GM19240 (cell line): ENCODE measurements around the gene PLPP4.

ENCODE experiments used
- DNase-seq: peaks from one replicate; pipeline ENCODE4 v3.0.0; 2011; ENCODE audit warnings: low spot score; ENCODE audit not compliant: insufficient read length

Gene PLPP4

GRCh38 chr10:120456626-120457430 is at the start of gene PLPP4:
PLPP4 (plus strand) TSS chr10:120457227; CDS start chr10:120457306, 79 bp downstream.
- DNase-seq = no peak

DNA sequence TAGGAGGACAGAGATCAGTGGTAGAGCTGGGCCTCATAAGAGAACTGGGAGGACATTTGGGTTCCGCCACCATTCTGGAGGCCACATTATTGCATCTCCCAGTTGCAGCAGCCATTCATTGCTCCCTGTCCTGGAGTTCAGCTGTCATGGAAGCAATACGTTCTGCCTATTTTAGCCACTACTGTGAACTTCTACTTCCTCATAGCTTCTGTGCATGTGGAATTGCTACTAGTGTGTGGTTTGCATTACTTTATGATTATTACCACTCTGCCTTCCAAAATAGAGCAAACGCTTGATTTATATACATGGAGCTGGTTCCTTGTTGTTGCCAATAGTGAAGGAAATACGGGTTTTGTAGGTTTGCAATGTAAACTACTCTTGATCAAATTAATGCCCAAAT is 47.2 kb upstream of the PLPP4 start:
- DNase-seq = no peak

- no peak for DNase-seq
Observed at GRCh38 chr10:120414946-120415345, 42.1 kb upstream of the PLPP4 start.

GRCh38 chr10:120415709-120416330 is 41.2 kb upstream of the PLPP4 start:
- no peak for DNase-seq

- no peak for DNase-seq
Observed at GRCh38 chr10:120420421-120420820, 36.6 kb upstream of the PLPP4 start.

DNA sequence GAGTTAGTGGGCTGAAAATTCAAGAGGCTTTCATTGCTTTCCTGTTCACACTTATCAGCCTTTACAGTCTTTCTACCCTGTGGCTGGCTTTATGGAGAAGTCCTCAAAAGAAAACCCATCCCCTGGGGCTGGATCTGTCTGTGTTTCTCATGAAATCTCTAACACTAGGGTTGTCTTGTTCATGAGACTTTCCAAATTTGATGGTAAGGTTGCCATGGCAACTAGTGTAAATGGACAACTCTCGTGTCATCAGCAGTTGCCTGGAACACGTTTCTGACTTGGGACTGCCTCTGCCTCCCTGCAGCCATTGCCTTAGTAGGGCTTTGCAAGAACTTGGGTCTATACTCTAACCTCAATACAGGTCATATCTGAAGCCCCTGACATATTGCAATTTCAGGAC is 35.8 kb upstream of the PLPP4 start:
- no peak for DNase-seq

- DNase-seq = no peak
Observed at GRCh38 chr10:120422457-120422856, 34.6 kb upstream of the PLPP4 start.

DNA sequence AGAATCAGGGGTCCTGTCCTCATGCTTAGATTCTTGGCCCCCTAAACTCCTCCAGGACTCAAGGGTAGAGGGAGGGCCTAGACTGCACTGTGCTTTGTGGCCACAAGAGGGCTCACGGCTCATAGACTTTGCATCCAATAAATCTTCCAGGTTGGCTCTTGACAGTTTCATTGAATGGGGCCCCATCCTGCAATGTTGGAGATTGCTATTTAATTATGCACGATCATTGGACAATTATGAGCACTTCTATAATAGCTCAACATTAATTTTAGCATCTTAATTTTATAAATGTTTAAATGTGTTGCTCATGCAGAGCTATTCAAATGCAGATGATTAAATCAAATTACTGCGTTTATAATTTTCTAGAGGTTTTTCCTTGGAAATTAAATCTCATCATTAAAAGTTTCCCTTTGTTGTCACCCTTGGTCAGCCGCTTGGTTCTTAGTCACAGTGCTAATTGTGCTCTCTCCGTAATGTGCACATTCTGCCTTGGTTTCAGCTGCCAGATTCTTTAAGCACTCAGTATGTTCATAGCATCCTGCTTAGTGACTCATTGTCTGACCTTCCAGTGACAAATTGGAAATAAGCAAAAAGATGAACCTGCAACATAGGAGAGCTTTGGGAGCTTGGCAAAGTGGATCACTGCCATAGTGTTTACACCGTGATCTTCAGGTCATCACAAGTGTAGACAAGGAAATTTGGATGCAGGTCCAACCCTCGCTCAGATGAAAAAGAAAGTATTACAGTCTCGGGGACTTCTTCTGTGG is 33.4 kb upstream of the PLPP4 start:
- DNase-seq = peak; percentile 24

GRCh38 chr10:120424198-120424464 is 32.9 kb upstream of the PLPP4 start:
- no peak for DNase-seq

GRCh38 chr10:120426306-120426705 is 30.7 kb upstream of the PLPP4 start:
- DNase-seq = no peak

DNA sequence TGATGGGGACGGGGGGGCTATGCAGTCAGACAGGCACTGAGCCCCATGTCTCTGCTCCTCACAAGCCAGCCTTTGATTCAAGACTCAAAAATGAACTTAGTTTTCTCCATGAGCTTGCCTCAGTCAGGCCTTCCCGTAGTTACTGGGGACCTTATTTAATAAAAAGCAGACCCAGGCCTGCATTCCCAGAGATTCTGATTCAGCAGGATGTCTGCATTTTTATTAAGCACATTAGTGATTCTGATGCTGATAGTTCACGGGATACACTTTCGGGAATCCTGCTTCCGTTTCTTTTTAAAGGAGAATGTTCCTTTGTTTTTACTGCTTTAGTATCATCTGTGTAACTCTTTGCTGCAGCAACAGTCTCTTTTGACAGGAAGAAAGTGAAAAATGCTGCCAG is 28.3 kb upstream of the PLPP4 start:
- no peak for DNase-seq

DNA sequence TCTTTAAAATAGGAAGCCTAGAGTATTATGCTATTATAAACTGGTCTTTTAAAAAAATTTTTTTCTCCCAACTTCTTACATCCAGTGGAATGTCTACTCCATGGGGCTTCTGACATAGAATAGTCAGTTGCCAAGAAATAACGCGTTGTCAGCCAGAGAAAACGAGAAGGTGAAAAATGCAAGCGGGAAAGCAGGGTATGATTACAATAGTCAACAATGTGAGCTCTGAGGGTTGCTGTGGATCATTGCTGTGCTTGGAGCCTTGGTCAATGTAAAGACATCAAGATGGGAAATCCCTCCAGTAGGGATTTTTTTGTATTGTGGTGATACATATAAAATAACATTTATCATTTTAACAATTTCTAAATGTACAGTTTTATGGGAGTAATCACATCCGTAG is 27.6 kb upstream of the PLPP4 start:
- DNase-seq = no peak

GRCh38 chr10:120431251-120431651 is 25.8 kb upstream of the PLPP4 start:
- no peak for DNase-seq

DNA sequence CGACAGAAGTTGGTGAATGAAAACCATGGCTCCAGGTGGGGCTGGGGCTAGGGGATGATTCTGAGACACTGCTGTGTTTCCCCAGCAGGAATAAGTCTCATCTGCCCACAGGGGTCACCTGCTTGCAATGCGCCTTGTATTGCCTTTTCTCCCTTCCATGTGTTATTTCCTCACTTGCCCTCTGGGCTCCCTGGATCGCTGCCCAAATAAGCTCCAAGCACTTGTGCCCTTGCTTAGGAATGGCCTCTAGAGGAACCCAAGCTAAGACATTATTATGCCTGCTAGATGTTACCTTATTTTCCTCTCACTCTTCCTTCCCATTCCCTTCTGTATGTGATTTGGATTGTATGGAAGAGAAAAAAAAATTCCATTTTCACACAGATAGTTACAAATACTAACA is 24.8 kb upstream of the PLPP4 start:
- DNase-seq = no peak

DNA sequence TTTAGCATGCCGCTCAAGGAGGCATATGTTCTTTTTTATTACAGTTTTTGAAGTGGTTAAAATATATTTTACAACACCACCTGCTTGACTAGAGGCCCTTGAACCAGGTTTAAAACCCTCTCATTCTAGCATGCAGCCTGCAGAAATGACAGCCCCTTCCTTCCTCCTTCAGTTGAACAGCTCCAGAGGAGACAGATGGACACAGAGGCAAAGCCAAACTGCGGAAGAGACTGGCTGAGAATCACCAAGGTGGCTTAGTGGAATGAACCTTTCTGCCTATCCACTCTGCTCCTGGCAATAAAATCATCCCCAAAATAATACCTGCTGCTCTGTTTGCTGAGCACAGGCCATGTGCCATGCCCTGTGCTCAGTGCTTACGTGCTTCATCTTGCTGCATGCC is 23.9 kb upstream of the PLPP4 start:
- no peak for DNase-seq

GRCh38 chr10:120436439-120437112 is 20.5 kb upstream of the PLPP4 start:
- no peak for DNase-seq

GRCh38 chr10:120437541-120437940 is 19.5 kb upstream of the PLPP4 start:
- DNase-seq = no peak

DNA sequence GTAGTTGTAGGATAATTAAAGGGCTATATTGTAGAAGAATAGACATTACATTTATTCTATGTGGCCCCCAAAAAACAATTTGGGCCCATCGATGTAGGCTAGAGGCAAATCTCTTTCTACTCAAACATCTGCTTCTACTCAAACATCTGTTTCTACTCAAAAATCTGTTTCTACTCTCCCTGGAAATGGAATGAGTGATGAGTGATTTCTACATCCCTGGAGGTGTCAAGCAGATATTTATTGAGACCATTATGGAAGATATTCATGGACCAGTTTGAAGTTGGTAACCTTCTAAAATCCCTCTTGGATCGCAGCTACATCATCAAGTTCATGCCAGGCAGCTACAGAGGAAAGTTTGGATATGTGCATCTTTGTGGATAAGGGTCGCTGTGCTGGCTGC is 5.1 kb upstream of the PLPP4 start:
- no peak for DNase-seq

GRCh38 chr10:120453319-120453718 is 3.7 kb upstream of the PLPP4 start:
- DNase-seq = no peak

GRCh38 chr10:120453886-120454285 is 3.1 kb upstream of the PLPP4 start:
- no peak for DNase-seq

GRCh38 chr10:120455004-120455403 is 2.0 kb upstream of the PLPP4 start:
- no peak for DNase-seq

- DNase-seq = no peak
Observed at GRCh38 chr10:120455606-120456005, 1.4 kb upstream of the PLPP4 start.
